Glomerular endothelial cell (primary cell): ENCODE results near the gene SNRPA. TPM values are rescaled to one million over a fixed set of nuclear protein-coding genes. Genes with fewer than 3 reads are reported as not detected.
"Not testable (repeated sequence)": the region's sequence is repeated elsewhere in the genome, so short reads cannot be mapped to it uniquely, and the experiment has no call there.

Experiments
- DNase-seq: peaks from one replicate; pipeline ENCODE4 v3.0.0-alpha.2; 2011; ENCODE audit warnings: low read depth, low spot score; ENCODE audit errors: extremely low read depth
- total RNA-seq: library from RNA; depleted of rRNA; stranded (reverse); fragments of >200 nt; gene quantifications from 2 replicates; pipeline ENCODE4 v1.2.3, GENCODE V29; 2015

The SNRPA gene
- total RNA-seq, 1 donor from 2014 or later = 85.2 TPM

DNA sequence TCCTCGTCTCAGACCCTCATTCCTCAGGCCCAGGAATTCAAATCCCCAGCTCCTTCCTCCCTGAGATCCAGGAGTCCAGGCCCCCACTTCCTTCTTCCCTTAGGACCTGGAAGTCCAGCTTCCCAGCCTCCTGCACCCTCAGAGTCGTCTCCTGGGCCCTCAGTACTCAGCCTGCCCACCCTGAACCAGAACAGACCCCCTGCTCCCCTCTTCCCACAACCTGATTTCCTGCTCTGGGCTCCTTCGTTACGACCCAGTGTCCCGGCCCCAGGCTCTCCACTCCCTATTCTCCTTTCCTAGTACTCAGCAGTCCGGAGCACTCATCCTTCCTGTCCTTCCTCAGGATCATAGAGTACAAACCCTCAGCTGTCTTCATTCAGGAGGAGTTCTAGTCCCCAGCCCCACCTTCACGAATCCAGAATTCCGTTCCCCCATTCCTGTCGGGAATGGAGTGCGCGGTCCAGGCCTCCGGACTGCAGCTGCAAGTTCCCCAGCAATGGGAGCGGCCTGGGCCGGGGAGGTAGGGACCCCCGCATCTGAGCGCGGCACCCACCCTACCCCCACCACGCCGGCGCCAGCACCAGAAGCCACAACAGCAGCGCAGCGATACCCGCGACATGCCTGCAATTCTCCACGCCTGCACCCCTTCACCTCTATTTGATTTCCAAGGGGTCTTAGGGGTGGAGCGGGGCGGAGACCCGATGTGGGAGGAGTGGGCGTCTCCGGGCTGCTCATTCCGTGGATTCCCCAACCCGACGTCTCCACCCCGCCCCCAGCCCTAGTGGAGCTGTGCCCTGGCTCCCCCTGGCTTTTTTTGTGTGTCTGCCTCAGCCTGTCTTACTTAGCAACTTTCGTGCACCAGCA lies 60.7 kb downstream of the SNRPA start:
- no peak for DNase-seq

- not testable (repeated sequence) for DNase-seq
Observed at GRCh38 chr19:40812571-40812970, 61.6 kb downstream of the SNRPA start.

DNA sequence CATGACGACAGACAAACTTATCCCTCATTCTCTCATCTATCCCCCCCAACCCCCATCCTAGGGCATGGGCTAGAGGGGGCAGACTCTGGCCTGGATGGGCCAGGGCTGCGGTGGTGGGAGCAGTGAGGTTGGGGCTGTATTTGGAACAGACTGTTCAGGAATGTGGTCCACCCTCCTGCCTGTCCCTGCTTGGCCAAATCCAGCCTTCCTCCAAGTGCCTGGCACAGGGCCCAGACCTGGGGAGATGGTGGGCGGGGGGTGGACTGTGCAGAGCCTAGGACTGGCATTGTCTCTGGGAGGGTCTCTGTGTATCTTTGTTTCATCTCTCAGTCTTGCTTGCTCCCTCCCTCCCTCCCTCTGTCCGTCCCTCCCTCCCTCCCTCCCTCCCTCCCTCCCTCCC lies 62.2 kb downstream of the SNRPA start:
- DNase-seq = no peak

Other genes starting within 250 kb of the SNRPA start
- 91.0 and 91.4 TPM in 2 replicates for gene SHKBP1, start 174.3 kb upstream of the SNRPA start, total RNA-seq
- gene LTBP4, start 149.8 kb upstream of the SNRPA start, total RNA-seq = 29.2 and 35.0 TPM in 2 replicates
- gene NUMBL, start 60.6 kb upstream of the SNRPA start, total RNA-seq = 31.5 and 48.4 TPM in 2 replicates
- 10.2 and 16.1 TPM in 2 replicates for gene COQ8B, start 34.3 kb upstream of the SNRPA start, total RNA-seq
- 22.5 and 24.9 TPM in 2 replicates for gene ITPKC, start 34.1 kb upstream of the SNRPA start, total RNA-seq
- 5.7 and 6.7 TPM in 2 replicates for gene ACTMAP, start 726 bp upstream of the SNRPA start, total RNA-seq
- gene MIA, start 24.3 kb downstream of the SNRPA start, total RNA-seq = not detected in 2 replicates
- gene RAB4B, start 27.0 kb downstream of the SNRPA start, total RNA-seq = 39.1 and 40.1 TPM in 2 replicates
- gene EGLN2, start 48.0 kb downstream of the SNRPA start, total RNA-seq = 93.6 and 120 TPM in 2 replicates
- not detected in 2 replicates for gene CYP2A6, start 99.2 kb downstream of the SNRPA start, total RNA-seq
- gene CYP2A7, start 131.0 kb downstream of the SNRPA start, total RNA-seq = not detected in 2 replicates
- not detected in 2 replicates for gene CYP2B6, start 240.1 kb downstream of the SNRPA start, total RNA-seq